NCI-H128 (cell line): Measurements from ENCODE around the gene EXD3.
"Not testable (repeated sequence)": the region's sequence is repeated elsewhere in the genome, so short reads cannot be mapped to it uniquely, and the experiment has no call there.

Source experiments
- DNase-seq: peaks from one replicate; lab custom pipeline; 2025; ENCODE audit not compliant: unreplicated experiment; lab: John Stamatoyannopoulos, UW

Gene EXD3

GRCh38 chr9:137381501-137382443 is 41.2 kb downstream of the EXD3 start:
- DNase-seq = no peak

GRCh38 chr9:137380606-137381005 is 42.4 kb downstream of the EXD3 start:
- no peak for DNase-seq

GRCh38 chr9:137380171-137380570 is 42.8 kb downstream of the EXD3 start:
- no peak for DNase-seq

GRCh38 chr9:137379761-137380161 is 43.2 kb downstream of the EXD3 start:
- DNase-seq = no peak

GRCh38 chr9:137378688-137379410 is 44.1 kb downstream of the EXD3 start:
- not testable (repeated sequence) for DNase-seq

DNA sequence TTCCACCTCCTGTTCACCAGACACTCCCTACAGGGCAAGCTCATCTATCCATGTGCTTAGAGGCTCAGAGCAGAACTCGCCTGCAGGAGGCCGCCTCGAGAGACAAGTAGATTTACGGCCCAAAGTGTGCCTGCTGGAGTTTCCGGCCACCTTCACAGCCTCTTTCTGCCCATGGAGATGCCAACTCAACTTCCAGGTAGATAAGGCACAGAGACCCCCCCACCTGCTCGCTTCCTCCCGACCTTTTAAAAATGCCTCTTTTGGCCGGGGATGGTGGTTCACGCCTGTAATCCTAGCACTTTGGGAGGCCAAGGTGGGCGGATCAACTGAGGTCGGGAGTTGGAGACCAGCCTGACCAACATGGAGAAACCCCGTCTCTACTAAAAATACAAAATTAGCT is 46.6 kb downstream of the EXD3 start:
- no peak for DNase-seq

DNA sequence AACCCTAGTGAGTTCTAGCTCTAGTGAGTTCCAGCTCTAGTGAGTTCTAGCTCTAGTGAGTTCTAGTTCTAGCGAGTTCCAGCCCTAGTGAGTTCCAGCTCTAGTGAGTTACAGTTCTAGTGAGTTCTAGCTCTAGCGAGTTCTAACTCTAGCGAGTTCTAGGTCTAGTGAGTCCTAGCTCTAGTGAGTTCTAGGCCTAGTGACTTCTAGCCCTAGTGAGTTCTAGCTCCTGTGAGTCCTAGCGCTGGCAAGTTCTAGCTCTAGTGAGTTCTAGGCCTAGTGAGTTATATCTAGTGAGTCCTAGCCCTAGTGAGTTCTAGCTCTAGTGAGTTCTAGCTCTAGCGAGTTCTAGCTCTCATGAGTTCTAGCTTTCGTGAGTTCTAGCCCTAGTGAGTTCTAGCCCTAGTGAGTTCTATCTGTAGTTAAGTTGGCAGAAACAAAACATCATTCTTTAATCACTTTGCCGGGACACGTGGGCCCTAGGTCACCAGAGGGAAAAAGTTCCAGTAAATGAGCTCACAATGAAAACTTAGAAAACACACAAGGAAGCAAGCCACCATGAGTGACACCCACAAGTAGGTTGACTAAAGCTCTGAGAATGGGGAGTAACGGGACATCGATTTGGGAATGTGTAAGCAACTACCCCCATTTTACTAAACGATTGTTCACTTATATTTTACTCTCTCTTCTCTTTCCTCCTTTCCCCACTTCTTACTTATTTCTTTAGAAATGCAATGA is 47.5 kb downstream of the EXD3 start:
- DNase-seq = no peak

DNA sequence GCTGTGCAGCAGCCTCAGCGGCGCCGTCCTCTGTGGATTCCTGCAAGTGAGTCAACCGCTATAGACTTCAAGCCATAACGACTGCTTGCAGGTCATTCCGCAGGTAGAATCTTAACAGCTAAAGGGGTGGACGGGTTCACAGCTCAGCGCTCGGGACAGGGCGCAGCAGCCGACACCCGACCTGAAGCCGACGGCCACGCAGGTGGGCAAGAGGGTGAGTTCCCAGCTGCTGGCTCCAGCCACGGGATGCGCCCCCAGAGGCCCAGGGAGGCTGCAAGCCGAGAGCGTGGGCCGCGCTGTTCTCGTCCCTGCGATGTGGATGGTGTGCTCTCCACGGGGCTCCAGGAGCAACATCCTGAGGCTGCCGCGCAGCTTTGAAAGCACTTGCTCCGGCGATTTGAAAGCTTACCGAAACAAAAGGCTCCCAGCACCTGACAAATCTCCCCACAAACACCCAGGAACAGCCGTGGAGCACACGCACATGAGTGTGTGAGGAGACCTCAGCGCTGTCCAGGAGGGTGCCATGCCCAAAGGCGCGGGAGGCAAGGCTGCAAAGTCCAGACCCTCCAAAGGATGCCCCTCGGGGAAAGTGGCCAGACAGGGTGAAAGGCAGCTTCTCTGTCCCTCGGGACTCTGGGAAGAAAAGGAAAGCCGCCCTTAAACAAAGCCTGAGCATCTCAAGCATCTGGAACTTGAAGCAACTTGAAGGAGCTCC is 48.7 kb downstream of the EXD3 start:
- DNase-seq = no peak

DNA sequence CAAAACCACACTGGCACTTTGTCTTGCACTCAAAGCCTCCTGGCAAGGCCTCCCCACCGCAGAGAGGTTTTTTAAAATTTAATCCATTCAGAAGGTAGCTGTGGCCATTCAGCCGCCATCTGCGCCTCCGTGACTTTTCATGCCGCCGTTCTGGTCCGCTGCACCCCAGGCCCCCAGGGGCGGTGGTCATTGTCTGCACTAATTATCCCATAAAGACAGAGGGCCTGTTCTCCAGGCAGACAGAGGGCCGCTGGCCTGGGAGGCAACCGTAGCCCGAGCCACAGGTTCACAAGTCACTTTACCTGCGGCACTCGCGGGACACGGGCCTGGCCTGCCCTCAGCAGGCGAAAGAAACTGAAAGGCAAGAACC is 49.4 kb downstream of the EXD3 start:
- DNase-seq = no peak

DNA sequence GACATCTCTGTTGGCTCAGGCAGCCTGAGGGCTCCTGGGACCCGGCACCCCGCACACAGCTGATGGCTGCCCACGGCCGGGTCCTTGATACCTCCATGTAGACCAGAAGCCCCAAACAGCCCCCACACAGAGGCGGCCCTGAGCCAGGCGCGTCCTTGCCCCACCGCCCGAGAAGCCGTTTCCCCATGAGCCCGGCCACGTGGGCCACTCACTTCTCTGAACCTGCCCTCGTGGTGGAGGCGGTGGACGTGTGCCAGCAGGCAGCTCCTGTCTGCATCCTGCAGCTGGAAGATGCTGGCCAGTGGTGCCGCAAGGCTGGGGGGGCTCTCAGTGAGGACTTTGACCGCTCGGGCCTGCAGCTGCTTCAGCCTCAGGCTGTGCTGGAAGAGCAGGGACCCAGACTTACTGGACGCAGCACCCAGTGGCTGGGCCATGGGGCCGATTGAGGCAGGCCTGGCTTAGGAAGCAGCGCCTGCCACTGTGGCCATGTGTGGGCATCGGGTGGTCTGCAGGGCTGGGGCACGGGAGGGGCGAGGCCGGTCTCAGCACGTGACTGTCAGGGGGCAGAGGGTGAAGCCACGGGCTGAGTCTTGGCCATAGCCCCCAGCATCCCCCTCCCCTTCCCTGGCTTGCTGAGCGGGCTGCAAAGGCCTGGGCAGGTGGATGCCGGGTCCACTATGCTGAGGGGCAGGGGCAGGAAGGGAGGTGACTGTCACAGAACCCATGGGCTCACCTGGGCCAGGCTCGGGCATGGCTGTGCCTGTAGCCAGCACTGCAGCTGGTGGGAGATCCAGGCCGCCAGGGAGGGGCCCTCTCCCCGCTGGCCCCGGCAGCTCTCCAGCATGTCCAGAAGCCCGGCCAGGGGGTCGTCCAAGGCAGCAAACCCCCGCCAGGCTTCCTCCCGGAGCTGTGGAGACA is 50.0 kb downstream of the EXD3 start:
- DNase-seq = no peak

DNA sequence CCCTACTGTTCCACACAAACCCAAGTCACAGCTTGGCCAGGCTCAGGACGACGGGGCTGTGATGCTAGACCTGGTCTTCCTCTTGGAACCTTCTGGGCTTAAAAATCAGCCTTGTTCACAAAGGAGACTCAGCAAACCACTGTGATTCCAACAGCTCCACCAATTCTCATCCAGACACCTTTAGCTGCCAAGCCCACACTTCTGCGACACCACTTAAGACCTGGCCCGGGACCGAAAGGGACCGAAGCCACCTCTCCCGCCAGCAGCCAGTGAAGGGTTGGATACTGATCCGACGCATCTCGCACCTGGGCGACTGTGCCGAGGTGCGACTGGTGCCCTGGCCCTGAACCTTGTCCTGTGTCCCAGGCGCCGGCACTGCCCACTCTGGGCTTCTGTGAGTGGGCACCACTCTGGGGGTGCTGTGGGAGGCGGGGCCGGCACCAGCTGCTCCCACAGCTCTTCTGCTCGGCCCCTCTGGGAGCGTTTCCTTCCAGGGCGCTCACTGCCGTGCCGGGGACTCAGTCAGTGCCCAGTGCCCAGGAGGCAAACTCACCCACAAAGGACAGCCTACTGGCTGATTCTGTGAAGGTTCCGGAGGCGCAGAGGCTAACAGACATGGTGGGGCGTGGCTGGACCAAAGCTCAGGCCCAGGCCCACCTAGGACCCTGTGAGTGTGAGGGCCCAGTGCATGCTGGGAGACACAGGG is 50.9 kb downstream of the EXD3 start:
- DNase-seq = no peak

DNA sequence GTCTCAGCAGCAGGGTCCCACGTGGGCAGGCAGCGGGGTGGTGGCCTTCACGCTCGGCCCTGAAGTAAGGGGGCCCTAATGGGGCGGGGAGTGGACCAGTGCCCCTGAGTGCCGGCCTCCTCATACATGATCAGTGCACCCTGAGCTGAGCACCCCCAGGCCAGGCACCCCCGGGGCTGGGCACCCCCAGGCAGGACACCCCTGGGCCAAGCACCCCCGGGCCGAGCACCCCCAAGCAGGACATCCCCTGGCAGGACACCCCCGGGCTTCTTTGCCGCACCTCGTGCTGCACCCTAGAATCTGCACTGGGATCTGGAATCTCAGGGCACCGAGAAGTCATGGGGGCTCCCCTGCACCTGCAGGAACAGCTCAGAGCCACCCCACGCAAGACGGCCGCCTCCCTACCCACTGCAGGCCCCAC is 51.4 kb downstream of the EXD3 start:
- DNase-seq = no peak

DNA sequence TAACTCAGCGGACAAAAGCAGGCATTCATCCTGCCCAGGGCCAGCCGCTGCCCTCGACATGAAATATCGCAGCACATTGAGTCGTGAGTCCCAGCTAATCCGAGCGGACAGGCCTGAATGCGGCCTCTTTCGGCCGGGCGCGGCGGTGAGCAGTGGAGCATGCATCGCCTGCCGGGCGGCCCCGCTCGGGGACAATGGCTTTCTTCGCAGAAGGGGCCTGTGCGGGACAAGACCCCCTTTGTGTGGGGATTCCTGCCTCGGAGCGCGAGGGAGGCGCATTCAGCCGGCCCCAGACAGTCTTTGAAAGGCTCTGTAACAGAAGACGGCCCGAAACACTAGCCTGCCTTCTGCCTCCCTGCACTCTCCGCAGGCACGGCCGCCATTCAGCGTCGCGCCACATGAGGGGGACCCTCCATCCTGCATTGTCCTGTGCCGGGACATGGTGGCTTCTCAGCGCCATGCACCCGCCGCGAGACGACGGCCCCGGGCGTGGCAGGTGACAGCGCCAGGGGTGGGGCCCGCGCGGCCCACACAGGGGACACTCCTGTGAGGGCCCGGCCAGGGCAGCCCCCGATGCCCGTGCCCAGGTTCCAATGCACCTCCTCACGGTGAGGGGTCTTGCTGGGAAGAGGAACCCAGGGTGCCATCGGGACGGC is 52.0 kb downstream of the EXD3 start:
- no peak for DNase-seq

DNA sequence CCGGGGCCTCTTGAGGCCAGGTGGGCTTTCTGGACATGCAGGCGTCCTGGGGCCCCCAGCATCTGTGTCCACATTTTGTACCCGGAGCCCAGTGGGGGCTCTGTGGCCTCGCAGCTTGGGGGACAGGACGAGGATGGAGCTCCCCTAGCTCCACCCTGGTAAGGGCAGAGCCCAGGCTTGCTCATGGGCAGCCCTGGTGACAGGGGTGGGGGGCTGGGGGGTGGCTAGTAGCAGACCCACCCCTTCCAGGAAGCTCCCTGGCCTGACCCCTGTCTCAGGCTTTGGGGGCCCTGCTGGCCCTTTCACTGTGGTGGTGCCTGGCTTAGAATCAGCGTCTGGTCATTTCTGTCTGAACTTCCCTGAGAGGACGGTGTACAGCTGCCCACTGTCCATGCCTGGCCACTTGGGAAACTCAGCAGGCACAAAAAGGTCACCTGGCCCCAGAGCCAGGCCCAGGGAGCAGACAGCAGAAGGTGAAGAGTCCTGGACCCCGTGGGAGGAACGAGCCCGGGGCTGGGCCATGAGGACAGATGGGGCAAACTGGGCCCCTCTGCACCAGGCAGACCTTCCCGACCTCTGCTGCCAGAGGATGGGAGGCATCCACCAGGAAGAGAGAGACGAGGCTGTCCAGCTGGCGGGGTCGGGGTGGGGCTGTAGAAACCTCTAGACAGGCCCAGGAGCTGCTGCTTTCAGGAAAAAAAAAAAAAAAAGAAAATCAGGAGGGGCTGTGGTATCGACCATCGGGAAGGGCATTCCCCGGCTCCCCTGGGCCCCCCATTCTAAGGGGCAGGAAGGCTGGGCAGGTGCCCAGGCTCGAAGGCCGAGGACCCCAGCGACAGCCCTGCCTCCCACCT is 52.8 kb downstream of the EXD3 start:
- DNase-seq = no peak

DNA sequence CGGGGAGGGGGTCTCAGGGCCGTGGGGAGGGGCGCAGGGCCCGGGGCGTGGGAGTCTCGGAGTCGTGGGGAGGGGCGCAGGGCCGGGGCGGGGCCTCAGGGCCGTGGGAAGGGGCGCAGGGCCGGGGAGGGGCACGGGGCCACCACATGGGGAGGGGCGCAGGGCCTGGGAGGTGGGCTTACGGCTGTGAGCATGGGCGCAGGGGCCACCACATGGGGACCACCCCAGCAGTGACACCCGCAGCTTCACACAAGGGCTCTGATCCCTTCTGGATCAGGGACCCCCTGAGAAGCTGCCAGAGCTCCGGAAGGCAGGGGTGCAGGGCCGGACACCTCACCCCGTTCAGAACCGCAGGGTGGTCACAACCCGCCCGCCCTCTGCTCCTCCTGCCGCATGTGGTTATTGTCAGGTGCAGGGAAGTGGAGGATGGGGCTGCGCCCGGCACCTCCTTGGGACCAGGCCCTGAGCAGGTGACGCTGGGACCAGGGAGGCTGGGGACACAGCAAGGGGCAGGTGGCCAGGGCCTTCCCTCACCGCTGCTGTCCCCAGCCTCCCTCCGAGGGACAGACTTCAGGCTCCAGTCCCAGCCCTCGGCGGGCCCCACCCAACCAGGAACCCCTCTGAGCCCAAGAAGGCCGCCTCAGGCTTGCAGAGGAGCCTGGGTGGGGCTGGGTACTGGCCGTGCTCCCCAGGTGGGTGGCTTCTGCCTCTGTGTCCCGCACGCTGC is 53.7 kb downstream of the EXD3 start:
- DNase-seq = no peak

DNA sequence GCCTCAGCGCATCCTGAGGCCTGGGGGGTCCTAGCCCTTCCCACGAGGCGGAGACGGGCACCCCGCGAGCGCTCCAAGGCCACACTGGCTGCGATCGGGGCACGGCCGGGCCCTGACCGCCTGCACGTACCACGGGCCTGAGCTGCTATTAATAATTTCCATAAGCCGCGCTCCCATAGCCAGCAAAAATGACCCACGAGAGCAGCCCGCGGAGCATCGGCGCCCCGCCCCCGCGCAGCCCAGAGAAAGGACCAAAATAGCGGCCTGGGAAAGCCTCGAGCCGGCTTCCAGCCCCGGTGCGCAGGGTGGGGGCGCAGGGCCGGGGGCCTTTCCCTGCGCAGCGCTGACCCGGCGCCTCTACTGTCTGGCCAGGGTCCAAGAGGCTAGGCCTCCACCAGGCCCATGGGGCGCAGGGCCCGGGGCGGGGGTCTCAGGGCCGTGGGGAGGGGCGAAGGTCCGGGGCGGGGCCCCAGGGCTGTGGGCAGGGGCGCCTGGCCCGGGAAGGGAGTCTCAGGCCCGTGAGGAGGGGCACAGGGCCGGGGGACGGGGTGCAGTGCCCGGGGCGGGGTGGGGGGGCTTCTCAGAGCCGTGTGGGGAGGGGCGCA is 54.4 kb downstream of the EXD3 start:
- no peak for DNase-seq
